RWPE2 (cell line): ENCODE results near the gene FOXRED1.

Experiments
- ATAC-seq: fragments of 200-7000 bp; cut with Tn5 transposase; 3 replicates; pipeline ENCODE4 v1.9.1; 2021; ENCODE audit warnings: low read depth
- DNase-seq: peaks from one replicate; pipeline ENCODE4 v3.0.0-alpha.2; 2020; ENCODE audit warnings: low spot score
- H3K27ac ChIP-seq: fragments of 450-650 bp; 2 replicates; pipeline ENCODE4 v1.5.1; 2017; ENCODE audit warnings: mild to moderate bottlenecking; ENCODE audit not compliant: poor library complexity, severe bottlenecking
- H3K27me3 ChIP-seq: fragments of 250-450 bp; sonication (Bioruptor Pico); 2 replicates; pipeline ENCODE4 v1.5.1; 2021; ENCODE audit warnings: mild to moderate bottlenecking, moderate library complexity; ENCODE audit not compliant: insufficient read depth, poor library complexity, severe bottlenecking
- H3K36me3 ChIP-seq: fragments of 250-450 bp; sonication (Bioruptor Pico); 2 replicates; pipeline ENCODE4 v1.5.1; 2020; ENCODE audit warnings: low read depth, mild to moderate bottlenecking, moderate library complexity
- H3K4me1 ChIP-seq: fragments of 250-450 bp; sonication (Bioruptor Pico); 2 replicates; pipeline ENCODE4 v1.5.1; 2021; ENCODE audit warnings: mild to moderate bottlenecking, moderate library complexity; ENCODE audit not compliant: insufficient read depth, poor library complexity, severe bottlenecking
- H3K4me3 ChIP-seq: fragments of 250-450 bp; sonication (Bioruptor Pico); 2 replicates; pipeline ENCODE4 v1.5.1; 2021; ENCODE audit warnings: mild to moderate bottlenecking, moderate library complexity; ENCODE audit not compliant: severe bottlenecking
- H3K9me3 ChIP-seq: fragments of 250-450 bp; sonication (Bioruptor Pico); 2 replicates; pipeline ENCODE4 v1.5.1; 2021; ENCODE audit warnings: mild to moderate bottlenecking, moderate library complexity; ENCODE audit not compliant: severe bottlenecking
- TF ChIP-seq, protein P1 (sequence below): fragments of 450-650 bp; IDR thresholded peaks from one replicate; pipeline ENCODE4 v1.5.1; 2017; ENCODE audit warnings: mild to moderate bottlenecking, moderate library complexity; ENCODE audit not compliant: poor library complexity, severe bottlenecking

Gene FOXRED1

DNA sequence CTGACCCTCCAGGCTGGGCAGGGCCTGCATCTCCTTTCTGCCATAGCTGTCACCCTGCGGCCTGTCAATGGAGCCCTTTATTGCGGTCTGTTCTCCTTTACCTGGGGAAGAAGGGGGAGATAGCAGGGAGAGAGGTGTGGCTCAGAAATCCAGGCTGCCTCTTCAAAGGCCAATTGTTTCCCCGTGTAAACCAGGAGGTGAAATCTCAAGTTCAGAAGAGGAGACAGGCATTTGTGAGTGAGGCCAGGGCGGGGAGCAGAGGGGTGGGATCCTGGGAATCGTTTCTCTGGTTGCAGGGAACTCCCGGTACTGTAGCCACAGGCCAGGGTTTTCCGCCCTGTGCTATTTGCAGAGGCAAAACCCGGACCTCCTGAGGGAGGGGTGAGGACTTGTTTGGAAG is 44.0 kb downstream of the FOXRED1 start:
- peak; percentile 40 for DNase-seq
- TF ChIP-seq, protein P1, sequence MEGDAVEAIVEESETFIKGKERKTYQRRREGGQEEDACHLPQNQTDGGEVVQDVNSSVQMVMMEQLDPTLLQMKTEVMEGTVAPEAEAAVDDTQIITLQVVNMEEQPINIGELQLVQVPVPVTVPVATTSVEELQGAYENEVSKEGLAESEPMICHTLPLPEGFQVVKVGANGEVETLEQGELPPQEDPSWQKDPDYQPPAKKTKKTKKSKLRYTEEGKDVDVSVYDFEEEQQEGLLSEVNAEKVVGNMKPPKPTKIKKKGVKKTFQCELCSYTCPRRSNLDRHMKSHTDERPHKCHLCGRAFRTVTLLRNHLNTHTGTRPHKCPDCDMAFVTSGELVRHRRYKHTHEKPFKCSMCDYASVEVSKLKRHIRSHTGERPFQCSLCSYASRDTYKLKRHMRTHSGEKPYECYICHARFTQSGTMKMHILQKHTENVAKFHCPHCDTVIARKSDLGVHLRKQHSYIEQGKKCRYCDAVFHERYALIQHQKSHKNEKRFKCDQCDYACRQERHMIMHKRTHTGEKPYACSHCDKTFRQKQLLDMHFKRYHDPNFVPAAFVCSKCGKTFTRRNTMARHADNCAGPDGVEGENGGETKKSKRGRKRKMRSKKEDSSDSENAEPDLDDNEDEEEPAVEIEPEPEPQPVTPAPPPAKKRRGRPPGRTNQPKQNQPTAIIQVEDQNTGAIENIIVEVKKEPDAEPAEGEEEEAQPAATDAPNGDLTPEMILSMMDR = no peak
- Histone ChIP-seq H3K36me3 (peaks cover 8% of the 10 kb centered on the region), H3K27me3 (no peaks in the 10 kb centered on the region), H3K9me3 (no peaks in the 10 kb centered on the region), H3K27ac (peak overlapping the region; percentile 21), H3K4me3 (no peak overlapping the region), H3K4me1 (peaks cover 14% of the 10 kb centered on the region)
- no peak for ATAC-seq

DNA sequence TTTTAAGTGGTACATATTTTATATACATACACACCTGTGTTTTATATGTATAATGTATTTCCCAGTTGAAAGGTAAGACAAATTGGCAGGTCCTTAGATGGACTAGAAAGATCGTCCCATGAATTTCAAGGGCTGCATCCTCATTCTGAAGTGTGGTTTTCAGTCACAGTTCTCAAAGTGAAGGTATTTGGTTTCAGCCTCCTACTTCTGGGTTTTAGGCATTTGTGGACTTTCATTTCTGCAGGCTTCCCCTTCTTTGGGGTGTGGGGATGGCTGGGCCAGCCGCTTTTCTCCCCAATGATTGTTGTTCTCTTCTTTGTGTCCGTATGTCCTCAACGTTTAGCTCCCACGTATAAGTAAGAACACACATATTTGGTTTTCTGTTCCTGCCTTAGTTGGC is 44.9 kb downstream of the FOXRED1 start:
- no peak overlapping the region for H3K4me3 ChIP-seq
- peaks cover 6% of the 10 kb centered on the region; the same call in 1 of the 2 replicates for H3K36me3 ChIP-seq
- H3K9me3 ChIP-seq = no peaks in the 10 kb centered on the region
- H3K4me1 ChIP-seq = peaks cover 23% of the 10 kb centered on the region
- TF ChIP-seq, protein P1 = no peak
- no peaks in the 10 kb centered on the region for H3K27me3 ChIP-seq
- ATAC-seq = no peak
- DNase-seq = no peak
- H3K27ac ChIP-seq = peak overlapping the region; percentile 21

DNA sequence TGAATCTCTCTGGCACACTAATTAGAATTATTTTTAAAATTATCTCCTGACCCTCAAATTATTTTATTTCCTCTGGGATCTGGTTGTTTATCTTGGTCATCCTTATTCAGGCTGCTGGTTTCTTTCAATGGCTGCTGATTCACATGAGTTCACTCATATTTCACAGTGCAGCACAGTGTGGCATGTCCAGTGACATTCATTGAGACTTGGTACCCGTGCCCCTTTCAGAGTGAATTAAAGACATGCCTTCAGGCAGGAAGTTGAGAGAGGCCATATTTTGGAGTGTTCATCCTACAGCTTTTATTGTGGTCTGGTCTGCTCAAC is 48.4 kb downstream of the FOXRED1 start:
- peaks cover 29% of the 10 kb centered on the region for H3K4me1 ChIP-seq
- H3K36me3 ChIP-seq = peaks cover 6% of the 10 kb centered on the region; the same call in 1 of the 2 replicates
- peak overlapping the region; percentile 94 for H3K27ac ChIP-seq
- H3K4me3 ChIP-seq = no peak overlapping the region
- H3K27me3 ChIP-seq = no peaks in the 10 kb centered on the region
- ATAC-seq = no peak
- TF ChIP-seq, protein P1 = no peak
- DNase-seq = no peak
- no peaks in the 10 kb centered on the region for H3K9me3 ChIP-seq

DNA sequence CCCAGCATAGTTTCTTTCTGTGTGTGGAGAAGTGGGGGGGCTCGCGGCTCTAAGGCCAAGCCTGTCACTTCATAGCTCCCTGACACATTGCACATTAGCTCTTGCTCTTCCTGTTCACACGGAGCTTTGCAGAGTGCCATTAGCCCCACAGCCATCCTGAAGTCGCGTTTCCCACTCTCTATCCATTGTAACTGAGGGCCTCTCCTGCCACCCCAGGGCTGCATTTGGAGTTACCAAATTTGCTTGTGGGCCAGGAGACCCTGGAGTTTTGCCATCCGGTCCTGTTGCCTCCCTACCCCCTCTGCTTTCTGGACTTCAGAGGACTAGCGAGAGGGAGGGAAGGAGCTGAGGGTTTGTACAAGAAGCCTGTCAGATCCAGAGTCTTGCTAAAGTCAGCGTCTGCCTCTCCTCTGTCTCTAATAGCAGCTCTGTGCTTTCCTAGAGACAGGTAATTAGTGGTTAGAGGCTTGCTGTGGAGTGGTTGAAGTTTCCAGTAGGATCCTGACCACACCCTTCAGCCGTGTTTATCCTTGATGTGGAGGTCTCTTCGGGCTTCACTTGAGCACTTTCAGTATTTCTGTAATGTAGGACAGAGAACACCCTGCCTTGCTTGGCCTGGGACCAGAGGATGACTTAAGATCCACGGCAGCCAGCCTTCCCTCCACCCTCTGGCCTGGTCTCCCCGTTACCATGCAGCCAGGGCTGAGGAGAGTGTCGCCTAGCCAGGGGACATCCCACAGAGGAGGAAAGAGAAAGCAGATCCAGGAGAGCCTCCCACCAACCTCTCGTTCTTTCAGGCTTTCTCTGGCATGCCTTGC is 49.0 kb downstream of the FOXRED1 start:
- peak; percentile 60 for ATAC-seq
- H3K27me3 ChIP-seq = no peaks in the 10 kb centered on the region
- H3K4me1 ChIP-seq = peaks cover 29% of the 10 kb centered on the region
- H3K27ac ChIP-seq = peak overlapping the region; percentile 94
- no peaks in the 10 kb centered on the region for H3K9me3 ChIP-seq
- peaks cover 6% of the 10 kb centered on the region; the same call in 1 of the 2 replicates for H3K36me3 ChIP-seq
- H3K4me3 ChIP-seq = no peak overlapping the region
- TF ChIP-seq, protein P1 = no peak
- DNase-seq = peak; percentile 15
